ENCODE results near the gene ZNF407. TPM values are rescaled to one million over a fixed set of nuclear protein-coding genes. Genes with fewer than 3 reads are reported as not detected.

Gene ZNF407
- total and polyA plus RNA-seq, 9 donors = 5.3 to 22.3 (median 18.7) TPM

GRCh38 chr18:74652392-74652988 is 54.8 kb downstream of the ZNF407 start:
- Histone ChIP-seq H3K27ac (no peak overlapping the region), H3K27me3 (no peaks in the 10 kb centered on the region), H3K9me3 (no peaks in the 10 kb centered on the region), H3K4me3 (no peak overlapping the region), H3K36me3 (no peaks in the 10 kb centered on the region), H3K4me1 (ENCODE audit: insufficient read depth) (no peaks in the 10 kb centered on the region)
- WGBS, 3 donors = 21 to 27% (median 26%) methylated on average over 4 of the region's 4 CpGs
- intact Hi-C loops (cut with DNase I) = loop anchor here in 2 of 4 donors (5.0 to 10.0 kb wide), 2 partner anchors 825 to 1612 kb away; no protein-coding TSS in a partner anchor
- no peak for TF ChIP-seq POLR2A (IDR thresholded peaks at IDR 0.05)
- peak in 2 of 3 donors; percentile 36 to 61 for TF ChIP-seq CTCF (IDR thresholded peaks at IDR 0.05)
- no peak for DNase-seq

GRCh38 chr18:74654638-74655037 is 57.0 kb downstream of the ZNF407 start:
- Histone ChIP-seq H3K4me1 (ENCODE audit: insufficient read depth) (no peaks in the 10 kb centered on the region), H3K4me3 (no peak overlapping the region), H3K36me3 (no peaks in the 10 kb centered on the region), H3K27ac (no peak overlapping the region), H3K9me3 (no peaks in the 10 kb centered on the region), H3K27me3 (no peaks in the 10 kb centered on the region)
- DNase-seq = no peak
- TF ChIP-seq POLR2A (IDR thresholded peaks at IDR 0.05) (no peak), EP300 (IDR thresholded peaks at IDR 0.05) (no peak), CTCF (IDR thresholded peaks at IDR 0.05) (no peak)
- WGBS, 3 donors = 15 to 24% (median 20%) methylated on average over 2 of the region's 2 CpGs
- intact Hi-C loops (cut with DNase I) = loop anchor here in 2 of 4 donors (5.0 to 10.0 kb wide), 2 partner anchors 823 to 1610 kb away; no protein-coding TSS in a partner anchor

- Histone ChIP-seq H3K4me1 (ENCODE audit: insufficient read depth) (no peaks in the 10 kb centered on the region), H3K36me3 (no peaks in the 10 kb centered on the region), H3K4me3 (no peak overlapping the region), H3K27ac (no peak overlapping the region), H3K9me3 (no peaks in the 10 kb centered on the region), H3K27me3 (no peaks in the 10 kb centered on the region)
- 86 to 88% (median 87%) methylated on average over 2 of the region's 2 CpGs for WGBS, 3 donors
- intact Hi-C loops (cut with DNase I) = loop anchor here in 1 of 4 donors (5.0 kb wide), 1 partner anchor 1686 kb away; no protein-coding TSS in a partner anchor
- no peak for DNase-seq
- TF ChIP-seq EP300 (IDR thresholded peaks at IDR 0.05) (no peak), CTCF (IDR thresholded peaks at IDR 0.05) (no peak), POLR2A (IDR thresholded peaks at IDR 0.05) (no peak)
Observed at GRCh38 chr18:74661008-74661407, 63.3 kb downstream of the ZNF407 start.

- no peaks in the 10 kb centered on the region for H3K9me3 ChIP-seq
- intact Hi-C loops (cut with DNase I) = loop anchor here in 1 of 4 donors (5.0 kb wide), 1 partner anchor 1686 kb away; no protein-coding TSS in a partner anchor
- DNase-seq = no peak
- no peak for TF ChIP-seq CTCF (IDR thresholded peaks at IDR 0.05)
- no peak for TF ChIP-seq EP300 (IDR thresholded peaks at IDR 0.05)
- TF ChIP-seq POLR2A (IDR thresholded peaks at IDR 0.05) = no peak
- no peaks in the 10 kb centered on the region for H3K27me3 ChIP-seq
- H3K4me1 ChIP-seq (ENCODE audit: insufficient read depth) = no peaks in the 10 kb centered on the region
- no peaks in the 10 kb centered on the region for H3K36me3 ChIP-seq
- no peak overlapping the region for H3K27ac ChIP-seq
- H3K4me3 ChIP-seq = no peak overlapping the region
- WGBS, 3 donors = 94 to 97% (median 95%) methylated on average over 6 of the region's 6 CpGs
Observed at GRCh38 chr18:74661691-74662090, 64.0 kb downstream of the ZNF407 start.
